GM15510 (cell line): ENCODE data around the gene EML3.

ENCODE experiments used
- POLR2A ChIP-seq: IDR thresholded peaks from 3 replicates; pipeline ENCODE4 v1.6.1; 2011; ENCODE audit warnings: borderline replicate concordance; ENCODE audit not compliant: insufficient read length; ENCODE audit errors: extremely low read depth

EML3 gene

GRCh38 chr11:62644220-62644619, 31.6 kb upstream of the EML3 start:
- TF ChIP-seq POLR2A = no peak

- no peak for TF ChIP-seq POLR2A
These were observed 19.9 kb upstream of the EML3 start for GRCh38 chr11:62632492-62632891.

GRCh38 chr11:62627713-62628112, 15.1 kb upstream of the EML3 start:
- no peak for TF ChIP-seq POLR2A

- TF ChIP-seq POLR2A = no peak
These were observed 10.0 kb upstream of the EML3 start for GRCh38 chr11:62622476-62623089.

- peak; percentile 94 for TF ChIP-seq POLR2A
These were observed 9.2 kb upstream of the EML3 start, which contains the start of gene B3GAT3 for GRCh38 chr11:62621567-62622470. B3GAT3 (minus strand) TSS chr11:62621986; CDS start chr11:62621947, 39 bp downstream.

- TF ChIP-seq POLR2A = no peak
These were observed 8.5 kb upstream of the EML3 start for GRCh38 chr11:62621027-62621566.

GRCh38 chr11:62615521-62615920, 2.9 kb upstream of the EML3 start:
- TF ChIP-seq POLR2A = no peak

GRCh38 chr11:62614275-62614674, 1.7 kb upstream of the EML3 start:
- no peak for TF ChIP-seq POLR2A

GRCh38 chr11:62613291-62613778, 760 bp upstream of the EML3 start:
- TF ChIP-seq POLR2A = no peak

- no peak for TF ChIP-seq POLR2A
These were observed 740 bp downstream of the EML3 start for GRCh38 chr11:62611705-62612365.

- TF ChIP-seq POLR2A = no peak
These were observed 1.5 kb downstream of the EML3 start for GRCh38 chr11:62610814-62611704.

- TF ChIP-seq POLR2A = no peak
These were observed 2.2 kb downstream of the EML3 start for GRCh38 chr11:62610403-62610802.

- no peak for TF ChIP-seq POLR2A
These were observed 3.8 kb downstream of the EML3 start for GRCh38 chr11:62608776-62609175.

- TF ChIP-seq POLR2A = no peak
These were observed 4.9 kb downstream of the EML3 start for GRCh38 chr11:62607714-62608113.
